CD4-positive, alpha-beta T cell (primary cell): ENCODE results near the gene MTHFD1L. TPM values are rescaled to one million over a fixed set of nuclear protein-coding genes. Genes with fewer than 3 reads are reported as not detected.

Source experiments
- ATAC-seq: fragments of 200-7000 bp; cut with Tn5 transposase; one replicate; pipeline ENCODE4 v1.10.0; 2022; ENCODE audit warnings: mild to moderate bottlenecking; ENCODE audit not compliant: poor library complexity
- CTCF ChIA-PET: fragments of 350-600 bp; sonication (Branson Sonifier 250); formaldehyde crosslinking; loops from one replicate; lab custom pipeline; 2021; ENCODE audit warnings: antibody characterized with exemption, inconsistent platforms; lab: Charles Lee
- POLR2A ChIA-PET: fragments of 350-600 bp; sonication (Branson Sonifier 250); formaldehyde crosslinking; loops from one replicate; lab custom pipeline; 2021; ENCODE audit warnings: antibody characterized with exemption, inconsistent platforms; lab: Charles Lee
- DNase-seq, 14 experiments: peaks; one replicate each; pipeline ENCODE4 v3.0.0-alpha.2; 2013 to 2020; ENCODE audit warnings: mixed read lengths in 2 of 14
- H3K27ac ChIP-seq, 2 donors: one replicate each; pipeline versions ENCODE4 v1.5.1 to v1.7.0; 2013; ENCODE audit warnings: low read length in 2 of 2, low read depth in 1 of 2, mild to moderate bottlenecking in 1 of 2
- H3K27me3 ChIP-seq, 2 experiments: 1 replicate in 1 of 2; 2 replicates in 1 of 2; pipeline versions ENCODE4 v1.6.1 to v1.7.0; 2013; ENCODE audit warnings: low read length in 2 of 2, control low read depth in 1 of 2, mild to moderate bottlenecking in 1 of 2, moderate library complexity in 1 of 2; ENCODE audit not compliant: insufficient read depth in 2 of 2, control insufficient read depth in 1 of 2
- H3K36me3 ChIP-seq: one replicate; pipeline ENCODE4 v1.6.1; 2013; ENCODE audit warnings: low read length, control low read depth; ENCODE audit not compliant: insufficient read depth
- H3K4me1 ChIP-seq: one replicate; pipeline ENCODE4 v1.6.1; 2013; ENCODE audit warnings: low read length, control low read depth; ENCODE audit not compliant: insufficient read depth
- H3K4me3 ChIP-seq: one replicate; pipeline ENCODE4 v1.5.1; 2013; ENCODE audit warnings: mild to moderate bottlenecking, low read length, moderate library complexity
- H3K9me3 ChIP-seq, 2 experiments: 1 replicate in 1 of 2; 2 replicates in 1 of 2; pipeline versions ENCODE4 v1.6.1 to v1.7.0; 2013; ENCODE audit warnings: low read length in 2 of 2, mild to moderate bottlenecking in 2 of 2, control low read depth in 1 of 2, moderate library complexity in 1 of 2; ENCODE audit not compliant: control insufficient read depth in 1 of 2, insufficient read depth in 1 of 2
- H3K27ac Mint-ChIP-seq: one replicate; pipeline ENCODE4 v1.8.0; 2020; ENCODE audit warnings: mixed read lengths
- H3K27me3 Mint-ChIP-seq: one replicate; pipeline ENCODE4 v1.8.0; 2021; ENCODE audit warnings: mixed read lengths
- H3K36me3 Mint-ChIP-seq: one replicate; pipeline ENCODE4 v1.8.0; 2021; ENCODE audit warnings: low read depth, mixed read lengths
- H3K4me1 Mint-ChIP-seq: one replicate; pipeline ENCODE4 v1.8.0; 2021; ENCODE audit warnings: low read depth, mixed read lengths
- H3K4me3 Mint-ChIP-seq: one replicate; pipeline ENCODE4 v1.8.0; 2020; ENCODE audit warnings: mild to moderate bottlenecking, mixed read lengths
- H3K9me3 Mint-ChIP-seq: one replicate; pipeline ENCODE4 v1.8.0; 2020; ENCODE audit warnings: mixed read lengths
- CTCF ChIP-seq: fragments of 200-600 bp; IDR thresholded peaks from one replicate; pipeline ENCODE4 v1.8.0; 2022; ENCODE audit warnings: antibody characterized with exemption, mild to moderate bottlenecking
- intact Hi-C, 2 experiments: fragments of 100-400 bp; cut with DNase I in 1 of 2; cut with micrococcal nuclease in 1 of 2; formaldehyde crosslinking; loops; one replicate each; pipeline versions ENCODE4 v1.15.1 to v1.9.0; 2023 to 2025; cut with DNase I, micrococcal nuclease
- total RNA-seq, 174 experiments: library from RNA in 2 of 174; stranded (reverse) in 2 of 174; gene quantifications; one replicate each; pipeline ENCODE4 v1.2.3 and lab custom pipeline; 2021 to 2026

Gene MTHFD1L
- total RNA-seq, 2 experiments from 2014 or later: 8.8 to 9.7 TPM

GRCh38 chr6:150868759-150869158 lies 3.3 kb downstream of the MTHFD1L start:
- TF ChIP-seq CTCF: no peak
- Mint-ChIP-seq H3K36me3 (peaks cover 4% of the 10 kb centered on the region), H3K27me3 (no peaks in the 10 kb centered on the region), H3K4me1 (peaks cover 14% of the 10 kb centered on the region), H3K4me3 (peak overlapping the region; percentile 34), H3K27ac (no peak overlapping the region), H3K9me3 (no peaks in the 10 kb centered on the region)
- ChIA-PET CTCF (no interaction called here), POLR2A (no interaction called here)
- no peak overlapping the region for H3K27ac ChIP-seq
- ATAC-seq: no peak
- H3K4me1 ChIP-seq: peaks cover 17% of the 10 kb centered on the region
- DNase-seq: no peak
- H3K36me3 ChIP-seq: no peaks in the 10 kb centered on the region
- no peak overlapping the region for H3K4me3 ChIP-seq
- intact Hi-C loops: loop anchor here in 1 of 2 experiments (10.0 kb wide), 1 partner anchor 586 kb away; the partner anchor contains the start of gene RMND1
- H3K9me3 ChIP-seq: no peaks in the 10 kb centered on the region
- H3K27me3 ChIP-seq: no peaks in the 10 kb centered on the region

GRCh38 chr6:150874179-150874578 lies 8.7 kb downstream of the MTHFD1L start:
- no peaks in the 10 kb centered on the region for H3K36me3 ChIP-seq
- intact Hi-C loops: no loop called here
- TF ChIP-seq CTCF: no peak
- no peak overlapping the region for H3K4me3 ChIP-seq
- H3K27me3 Mint-ChIP-seq: no peaks in the 10 kb centered on the region
- POLR2A ChIA-PET: interaction anchor here (0.6 kb wide), 1 partner anchor 1240 kb away, joined by 3 read pairs; no protein-coding TSS in a partner anchor
- no peaks in the 10 kb centered on the region for H3K9me3 Mint-ChIP-seq
- no peaks in the 10 kb centered on the region for H3K9me3 ChIP-seq
- H3K4me1 ChIP-seq: no peaks in the 10 kb centered on the region
- H3K27me3 ChIP-seq: no peaks in the 10 kb centered on the region
- no peak overlapping the region for H3K4me3 Mint-ChIP-seq
- no peaks in the 10 kb centered on the region for H3K4me1 Mint-ChIP-seq
- DNase-seq: no peak
- CTCF ChIA-PET: no interaction called here
- H3K27ac ChIP-seq: no peak overlapping the region
- no peak for ATAC-seq
- H3K27ac Mint-ChIP-seq: no peak overlapping the region
- peaks cover 4% of the 10 kb centered on the region for H3K36me3 Mint-ChIP-seq

GRCh38 chr6:150875841-150876240 lies 10.3 kb downstream of the MTHFD1L start:
- no peak for ATAC-seq
- intact Hi-C loops: no loop called here
- H3K27me3 ChIP-seq: no peaks in the 10 kb centered on the region
- H3K36me3 ChIP-seq: no peaks in the 10 kb centered on the region
- TF ChIP-seq CTCF: no peak
- DNase-seq: no peak
- Mint-ChIP-seq H3K36me3 (peaks cover 11% of the 10 kb centered on the region), H3K27ac (no peak overlapping the region), H3K4me1 (no peaks in the 10 kb centered on the region), H3K27me3 (no peaks in the 10 kb centered on the region), H3K4me3 (no peak overlapping the region), H3K9me3 (no peaks in the 10 kb centered on the region)
- H3K9me3 ChIP-seq: no peaks in the 10 kb centered on the region
- H3K4me1 ChIP-seq: no peaks in the 10 kb centered on the region
- POLR2A ChIA-PET: no interaction called here
- CTCF ChIA-PET: no interaction called here
- H3K27ac ChIP-seq: no peak overlapping the region
- H3K4me3 ChIP-seq: no peak overlapping the region
